CD14-positive monocyte (primary cell): ENCODE results near the gene DNAJC12. TPM values are rescaled to one million over a fixed set of nuclear protein-coding genes. Genes with fewer than 3 reads are reported as not detected.

Experiments
- DNase-seq, 3 donors: peaks; one replicate each; pipeline ENCODE4 v3.0.0-alpha.2; 2011 to 2022
- H2AFZ ChIP-seq: 2 replicates; pipeline ENCODE4 v1.6.0; 2012; ENCODE audit warnings: mild to moderate bottlenecking, low read depth, low read length, inconsistent platforms; ENCODE audit not compliant: insufficient read depth, poor library complexity, severe bottlenecking
- H3K27ac ChIP-seq, 2 donors: 1 replicate in 1 of 2; 2 replicates in 1 of 2; pipeline ENCODE4 v1.5.1; 2012 to 2013; ENCODE audit warnings: low read length in 2 of 2, control low read depth in 1 of 2, inconsistent platforms in 1 of 2, low read depth in 1 of 2, mild to moderate bottlenecking in 1 of 2
- H3K27me3 ChIP-seq, 2 donors: one replicate each; pipeline versions ENCODE4 v1.6.0 to v1.6.1; 2011 to 2013; ENCODE audit warnings: low read length in 2 of 2; ENCODE audit not compliant: control insufficient read depth in 2 of 2, insufficient read depth in 2 of 2
- H3K36me3 ChIP-seq, 2 donors: replicated peaks in 1 of 2; 1 replicate in 1 of 2; 2 replicates in 1 of 2; pipeline versions ENCODE4 v1.5.1 to v1.6.1; 2012 to 2013; ENCODE audit warnings: low read length in 2 of 2, control low read depth in 1 of 2, inconsistent platforms in 1 of 2, mild to moderate bottlenecking in 1 of 2; ENCODE audit not compliant: insufficient read depth in 2 of 2, control insufficient read depth in 1 of 2
- H3K4me1 ChIP-seq, 2 donors: 1 replicate in 1 of 2; 2 replicates in 1 of 2; pipeline versions ENCODE4 v1.5.1 to v1.6.1; 2012 to 2013; ENCODE audit warnings: low read length in 2 of 2, control low read depth in 1 of 2, inconsistent platforms in 1 of 2, mild to moderate bottlenecking in 1 of 2, moderate library complexity in 1 of 2; ENCODE audit not compliant: insufficient read depth in 2 of 2, control insufficient read depth in 1 of 2
- H3K4me2 ChIP-seq: replicated peaks from 2 replicates; pipeline ENCODE3; 2012; ENCODE audit warnings: low read length, moderate library complexity, mild to moderate bottlenecking; ENCODE audit not compliant: poor library complexity, severe bottlenecking; ENCODE audit errors: extremely low read depth
- H3K4me3 ChIP-seq, 3 experiments: fragments of 200-600 bp in 1 of 3; sonication (generic) in 1 of 3; replicated peaks in 1 of 3; 1 replicate in 2 of 3; 2 replicates in 1 of 3; pipeline ENCODE4 v1.5.1; 2011 to 2013; ENCODE audit warnings: low read length in 3 of 3, mild to moderate bottlenecking in 3 of 3, control low read depth in 2 of 3, low read depth in 2 of 3, inconsistent platforms in 1 of 3, moderate library complexity in 1 of 3
- H3K79me2 ChIP-seq: 2 replicates; pipeline ENCODE4 v1.6.0; 2012; ENCODE audit warnings: mild to moderate bottlenecking, control low read depth, inconsistent platforms, low read length, moderate library complexity; ENCODE audit not compliant: insufficient read depth
- H3K9ac ChIP-seq: 2 replicates; pipeline ENCODE4 v1.6.0; 2017; ENCODE audit warnings: low read length, mild to moderate bottlenecking; ENCODE audit not compliant: insufficient read depth, poor library complexity, severe bottlenecking
- H3K9me3 ChIP-seq, 2 donors: replicated peaks in 1 of 2; 1 replicate in 1 of 2; 2 replicates in 1 of 2; pipeline versions ENCODE4 v1.5.1 to v1.6.1; 2012 to 2013; ENCODE audit warnings: low read length in 2 of 2, control low read depth in 1 of 2; ENCODE audit not compliant: control insufficient read depth in 1 of 2, insufficient read depth in 1 of 2
- H4K20me1 ChIP-seq: 2 replicates; pipeline ENCODE4 v1.6.0; 2012; ENCODE audit warnings: mild to moderate bottlenecking, low read length, control low read depth, moderate library complexity; ENCODE audit not compliant: insufficient read depth
- H3K27ac Mint-ChIP-seq, 7 donors: one replicate each; pipeline ENCODE4 v1.8.0; 2020; ENCODE audit warnings: mild to moderate bottlenecking in 7 of 7, mixed read lengths in 7 of 7, moderate library complexity in 6 of 7, inconsistent platforms in 2 of 7
- H3K27me3 Mint-ChIP-seq, 3 donors: one replicate each; pipeline ENCODE4 v1.8.0; 2021 to 2022; ENCODE audit warnings: low read depth in 3 of 3, mild to moderate bottlenecking in 3 of 3, mixed read lengths in 3 of 3, moderate library complexity in 3 of 3, inconsistent platforms in 1 of 3
- H3K36me3 Mint-ChIP-seq, 2 donors: one replicate each; pipeline ENCODE4 v1.8.0; 2020; ENCODE audit warnings: mixed read lengths in 2 of 2, inconsistent platforms in 1 of 2, mild to moderate bottlenecking in 1 of 2
- H3K4me1 Mint-ChIP-seq: one replicate; pipeline ENCODE4 v1.8.0; 2020; ENCODE audit warnings: mild to moderate bottlenecking, mixed read lengths
- H3K4me3 Mint-ChIP-seq, 2 donors: one replicate each; pipeline ENCODE4 v1.8.0; 2020; ENCODE audit warnings: mild to moderate bottlenecking in 2 of 2, mixed read lengths in 2 of 2, moderate library complexity in 1 of 2
- H3K9me3 Mint-ChIP-seq, 7 donors: one replicate each; pipeline ENCODE4 v1.8.0; 2020 to 2022; ENCODE audit warnings: mixed read lengths in 7 of 7, mild to moderate bottlenecking in 6 of 7, moderate library complexity in 6 of 7, inconsistent platforms in 2 of 7
- CTCF ChIP-seq: fragments of 200-600 bp; IDR thresholded peaks from one replicate; pipeline ENCODE4 v1.8.0; 2022; ENCODE audit warnings: antibody characterized with exemption, mild to moderate bottlenecking
- WGBS: methylation state at CpG from one replicate; pipeline ENCODE4 v1.1.5; 2013; ENCODE audit warnings: missing lambda C conversion rate; ENCODE audit not compliant: insufficient coverage; 5-methylcytosine and 5-hydroxymethylcytosine counted together
- intact Hi-C, 2 donors: fragments of 100-400 bp; cut with micrococcal nuclease; formaldehyde crosslinking; loops; one replicate each; pipeline versions ENCODE4 v1.15.0 to v1.15.1; 2023
- polyA plus RNA-seq, 3 donors: library from polyadenylated mRNA; depleted of rRNA in 1 of 3; unstranded in 2 of 3; stranded (reverse) in 1 of 3; fragments of 300-500 nt in 2 of 3; fragments of >200 nt in 1 of 3; fragmentation: Illumina TruSeq in 2 of 3; gene quantifications; 1 replicate in 2 of 3; 2 replicates in 1 of 3; pipeline ENCODE4 v1.2.3, GENCODE V29; 2012 to 2021

DNAJC12 gene
- polyA plus RNA-seq, 3 donors: not detected

GRCh38 chr10:67812007-67812406, 26.0 kb downstream of the DNAJC12 start:
- no peak overlapping the region for H3K27ac ChIP-seq
- no peak overlapping the region for H3K9ac ChIP-seq
- Mint-ChIP-seq H3K4me3 (no peak overlapping the region), H3K36me3 (no peaks in the 10 kb centered on the region), H3K9me3 (peaks cover 0 to 3% (median 0%) of the 10 kb centered on the region in 7 donors), H3K27ac (no peak overlapping the region), H3K4me1 (no peaks in the 10 kb centered on the region), H3K27me3 (peaks cover 2% of the 10 kb centered on the region in 3 donors)
- intact Hi-C loops: no loop called here
- H2AFZ ChIP-seq: no peak overlapping the region
- no peak for DNase-seq
- H3K4me1 ChIP-seq: no peaks in the 10 kb centered on the region
- no peaks in the 10 kb centered on the region for H3K27me3 ChIP-seq
- H4K20me1 ChIP-seq: no peaks in the 10 kb centered on the region
- no peaks in the 10 kb centered on the region for H3K79me2 ChIP-seq
- no peaks in the 10 kb centered on the region for H3K9me3 ChIP-seq
- WGBS: 51% methylated on average over 2 of the region's 4 CpGs
- no peaks in the 10 kb centered on the region for H3K36me3 ChIP-seq
- H3K4me2 ChIP-seq: no peak overlapping the region
- no peak overlapping the region for H3K4me3 ChIP-seq
- no peak for TF ChIP-seq CTCF

- Mint-ChIP-seq H3K27ac (no peak overlapping the region), H3K27me3 (peaks cover 0 to 2% (median 0%) of the 10 kb centered on the region in 3 donors), H3K4me1 (no peaks in the 10 kb centered on the region), H3K36me3 (no peaks in the 10 kb centered on the region), H3K9me3 (peaks cover 0 to 3% (median 0%) of the 10 kb centered on the region in 7 donors), H3K4me3 (no peak overlapping the region)
- Histone ChIP-seq H3K27ac (no peak overlapping the region), H3K9ac (no peak overlapping the region), H3K27me3 (no peaks in the 10 kb centered on the region), H2AFZ (no peak overlapping the region), H3K36me3 (no peaks in the 10 kb centered on the region), H3K4me2 (no peak overlapping the region), H4K20me1 (no peaks in the 10 kb centered on the region), H3K79me2 (no peaks in the 10 kb centered on the region), H3K9me3 (no peaks in the 10 kb centered on the region), H3K4me1 (no peaks in the 10 kb centered on the region), H3K4me3 (no peak overlapping the region)
- intact Hi-C loops: no loop called here
- no peak for TF ChIP-seq CTCF
- no CpG with 5 or more reads among the region's 2 CpGs for WGBS
- no peak for DNase-seq
Measured at GRCh38 chr10:67809107-67809506, 28.9 kb downstream of the DNAJC12 start.
